OCI-LY7 (cell line): ENCODE data around the gene GAREM1. TPM values are rescaled to one million over a fixed set of nuclear protein-coding genes. Genes with fewer than 3 reads are reported as not detected.

Experiments used
- BruUV-seq: library from RNA; stranded (reverse); fragments of 400-500 nt; replicated peaks from 2 replicates; lab custom pipeline; 2021; lab: Mats Ljungman, UMichigan
- CTCF ChIA-PET: fragments of 300-600 bp; sonication (Branson Sonifier 250); formaldehyde crosslinking; loops from one replicate; lab custom pipeline; 2022; ENCODE audit warnings: antibody characterized with exemption; ENCODE audit not compliant: unreplicated experiment; lab: Charles Lee
- POLR2A ChIA-PET: fragments of 300-600 bp; sonication (Branson Sonifier 250); formaldehyde crosslinking; loops from one replicate; lab custom pipeline; 2022; ENCODE audit warnings: antibody characterized with exemption; lab: Charles Lee
- DNase-seq: peaks from one replicate; pipeline ENCODE4 v3.0.0-alpha.2; 2015; ENCODE audit warnings: low spot score
- H2AFZ ChIP-seq: fragments of 200-600 bp; sonication (generic), shearing (Covaris generic); 2 replicates; pipeline ENCODE4 v1.6.1; 2014; ENCODE audit warnings: mild to moderate bottlenecking, antibody characterized with exemption, low read length, moderate library complexity
- H3K27ac ChIP-seq: fragments of 200-600 bp; sonication (generic); 2 replicates; pipeline ENCODE4 v1.5.1; 2014; ENCODE audit warnings: mixed run types, low read depth, mild to moderate bottlenecking, moderate library complexity, low read length, inconsistent platforms; ENCODE audit not compliant: poor library complexity, severe bottlenecking
- H3K36me3 ChIP-seq: fragments of 200-600 bp; sonication (generic); 2 replicates; pipeline ENCODE4 v1.6.1; 2014; ENCODE audit warnings: mild to moderate bottlenecking, antibody characterized with exemption, low read length, moderate library complexity, mixed read lengths; ENCODE audit not compliant: insufficient read depth
- H3K4me1 ChIP-seq: fragments of 200-600 bp; sonication (generic); 2 replicates; pipeline ENCODE4 v1.5.1; 2014; ENCODE audit warnings: mild to moderate bottlenecking, low read length; ENCODE audit not compliant: insufficient read depth, poor library complexity, severe bottlenecking
- H3K4me2 ChIP-seq: fragments of 200-600 bp; sonication (generic); 2 replicates; pipeline ENCODE4 v1.6.1; 2014; ENCODE audit warnings: mild to moderate bottlenecking, low read length
- H3K4me3 ChIP-seq: fragments of 200-600 bp; sonication (generic); 2 replicates; pipeline ENCODE4 v1.5.1; 2014; ENCODE audit warnings: mild to moderate bottlenecking, low read depth, low read length; ENCODE audit not compliant: poor library complexity, severe bottlenecking
- H3K79me2 ChIP-seq: fragments of 200-600 bp; sonication (generic); 2 replicates; pipeline ENCODE4 v1.6.1; 2016; ENCODE audit warnings: low read depth, mild to moderate bottlenecking, low read length, moderate library complexity, mixed read lengths; ENCODE audit not compliant: insufficient read depth
- H3K9me2 ChIP-seq: fragments of 200-600 bp; sonication (generic); 2 replicates; pipeline ENCODE4 v1.6.1; 2016; ENCODE audit warnings: mild to moderate bottlenecking, low read length, mixed read lengths; ENCODE audit not compliant: insufficient read depth
- H3K9me3 ChIP-seq: fragments of 200-600 bp; sonication (generic); 2 replicates; pipeline ENCODE4 v1.6.1; 2014; ENCODE audit warnings: mild to moderate bottlenecking, mixed run types, low read length, mixed read lengths
- H4K20me1 ChIP-seq: fragments of 200-600 bp; sonication (generic); 2 replicates; pipeline ENCODE4 v1.6.1; 2014; ENCODE audit warnings: mild to moderate bottlenecking, antibody characterized with exemption, low read length, moderate library complexity, mixed read lengths; ENCODE audit not compliant: insufficient read depth
- EZH2phosphoT487 ChIP-seq: fragments of 200-600 bp; sonication (generic); IDR thresholded peaks from 2 replicates; pipeline ENCODE4 v1.6.1; 2018; ENCODE audit warnings: low read depth, borderline replicate concordance, mild to moderate bottlenecking, mixed run types, antibody characterized with exemption, low read length, moderate library complexity, mixed read lengths
- intact Hi-C: fragments of 100-400 bp; cut with micrococcal nuclease; formaldehyde crosslinking; loops from one replicate; pipeline ENCODE4 v1.10.0; 2022; ENCODE audit not compliant: unreplicated experiment
- total RNA-seq, 2 experiments: library from RNA; depleted of rRNA in 1 of 2; stranded (reverse); fragments of >200 nt in 1 of 2; shearing (Covaris generic) in 1 of 2; gene quantifications; 2 replicates each; pipeline ENCODE4 v1.2.3, GENCODE V29; 2014 to 2022
- TF ChIP-seq, protein P1 (sequence below): fragments of 200-600 bp; sonication (generic); conservative IDR thresholded peaks from 2 replicates; pipeline ENCODE4 v1.5.1; 2014; ENCODE audit warnings: mild to moderate bottlenecking, antibody characterized with exemption, low read length, moderate library complexity, mixed read lengths

Gene GAREM1
- total RNA-seq, 2 experiments from 2014 or later, result 1.0 to 2.7 TPM

DNA sequence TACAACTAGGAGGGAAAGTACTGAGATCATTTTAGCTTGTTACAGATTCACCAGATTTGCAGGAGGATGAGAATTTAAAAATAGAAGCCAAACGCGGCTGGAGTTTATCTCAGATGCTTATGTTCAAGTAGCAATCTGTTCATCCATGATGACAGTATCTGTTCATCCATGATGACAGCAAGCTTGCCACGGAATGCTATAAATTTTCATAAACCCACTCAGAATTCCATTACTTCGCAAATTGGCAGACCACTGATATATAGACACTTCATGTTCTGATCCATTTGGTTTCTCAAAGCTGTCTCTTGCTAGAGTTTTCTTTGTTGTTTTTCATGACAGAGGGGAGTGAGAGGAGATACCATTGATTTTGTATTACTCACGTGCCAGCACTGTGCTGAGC is 84.2 kb downstream of the GAREM1 start:
- no TSS peak for BruUV-seq

GRCh38 chr18:32383050-32383819 is 87.4 kb downstream of the GAREM1 start:
- TF ChIP-seq EZH2phosphoT487, result no peak
- TF ChIP-seq, protein P1, sequence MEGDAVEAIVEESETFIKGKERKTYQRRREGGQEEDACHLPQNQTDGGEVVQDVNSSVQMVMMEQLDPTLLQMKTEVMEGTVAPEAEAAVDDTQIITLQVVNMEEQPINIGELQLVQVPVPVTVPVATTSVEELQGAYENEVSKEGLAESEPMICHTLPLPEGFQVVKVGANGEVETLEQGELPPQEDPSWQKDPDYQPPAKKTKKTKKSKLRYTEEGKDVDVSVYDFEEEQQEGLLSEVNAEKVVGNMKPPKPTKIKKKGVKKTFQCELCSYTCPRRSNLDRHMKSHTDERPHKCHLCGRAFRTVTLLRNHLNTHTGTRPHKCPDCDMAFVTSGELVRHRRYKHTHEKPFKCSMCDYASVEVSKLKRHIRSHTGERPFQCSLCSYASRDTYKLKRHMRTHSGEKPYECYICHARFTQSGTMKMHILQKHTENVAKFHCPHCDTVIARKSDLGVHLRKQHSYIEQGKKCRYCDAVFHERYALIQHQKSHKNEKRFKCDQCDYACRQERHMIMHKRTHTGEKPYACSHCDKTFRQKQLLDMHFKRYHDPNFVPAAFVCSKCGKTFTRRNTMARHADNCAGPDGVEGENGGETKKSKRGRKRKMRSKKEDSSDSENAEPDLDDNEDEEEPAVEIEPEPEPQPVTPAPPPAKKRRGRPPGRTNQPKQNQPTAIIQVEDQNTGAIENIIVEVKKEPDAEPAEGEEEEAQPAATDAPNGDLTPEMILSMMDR, result no peak
- Histone ChIP-seq H3K4me3 (no peak overlapping the region), H3K79me2 (no peaks in the 10 kb centered on the region), H3K4me2 (no peak overlapping the region), H3K9me3 (no peaks in the 10 kb centered on the region), H3K9me2 (no peaks in the 10 kb centered on the region), H2AFZ (no peak overlapping the region), H3K27ac (no peak overlapping the region), H3K36me3 (no peaks in the 10 kb centered on the region), H4K20me1 (no peaks in the 10 kb centered on the region), H3K4me1 (no peaks in the 10 kb centered on the region)
- intact Hi-C loops, result no loop called here
- DNase-seq, result no peak
- POLR2A ChIA-PET, result interaction anchor here (1.2 kb wide), 1 partner anchor 16 kb away, joined by 3 read pairs; no protein-coding TSS in a partner anchor
- no TSS peak for BruUV-seq
- CTCF ChIA-PET, result no interaction called here

More for the DNA sequence above, 84.2 kb downstream of the GAREM1 start:
- no peak overlapping the region for H2AFZ ChIP-seq
- H3K9me3 ChIP-seq, result no peaks in the 10 kb centered on the region
- H3K4me3 ChIP-seq, result no peak overlapping the region
- intact Hi-C loops, result no loop called here
- no peak for DNase-seq
- H4K20me1 ChIP-seq, result no peaks in the 10 kb centered on the region
- no peak overlapping the region for H3K27ac ChIP-seq
- CTCF ChIA-PET, result no interaction called here
- H3K4me2 ChIP-seq, result no peak overlapping the region
- no peaks in the 10 kb centered on the region for H3K79me2 ChIP-seq
- H3K9me2 ChIP-seq, result no peaks in the 10 kb centered on the region
- no peaks in the 10 kb centered on the region for H3K36me3 ChIP-seq
- POLR2A ChIA-PET, result no interaction called here
- H3K4me1 ChIP-seq, result no peaks in the 10 kb centered on the region
- TF ChIP-seq, protein P1, result no peak
- no peak for TF ChIP-seq EZH2phosphoT487

- ChIA-PET POLR2A (no interaction called here), CTCF (no interaction called here)
- TF ChIP-seq, protein P1, result no peak
- no peak for TF ChIP-seq EZH2phosphoT487
- Histone ChIP-seq H3K79me2 (no peaks in the 10 kb centered on the region), H4K20me1 (no peaks in the 10 kb centered on the region), H3K4me3 (no peak overlapping the region), H3K9me3 (no peaks in the 10 kb centered on the region), H2AFZ (no peak overlapping the region), H3K4me1 (no peaks in the 10 kb centered on the region), H3K9me2 (no peaks in the 10 kb centered on the region), H3K36me3 (no peaks in the 10 kb centered on the region), H3K27ac (no peak overlapping the region), H3K4me2 (no peak overlapping the region)
- BruUV-seq, result no TSS peak
- intact Hi-C loops, result no loop called here
- no peak for DNase-seq
Observed at GRCh38 chr18:32381761-32382160, 88.9 kb downstream of the GAREM1 start.
